ENCODE data around the gene KCNIP4.

Gene KCNIP4

DNA sequence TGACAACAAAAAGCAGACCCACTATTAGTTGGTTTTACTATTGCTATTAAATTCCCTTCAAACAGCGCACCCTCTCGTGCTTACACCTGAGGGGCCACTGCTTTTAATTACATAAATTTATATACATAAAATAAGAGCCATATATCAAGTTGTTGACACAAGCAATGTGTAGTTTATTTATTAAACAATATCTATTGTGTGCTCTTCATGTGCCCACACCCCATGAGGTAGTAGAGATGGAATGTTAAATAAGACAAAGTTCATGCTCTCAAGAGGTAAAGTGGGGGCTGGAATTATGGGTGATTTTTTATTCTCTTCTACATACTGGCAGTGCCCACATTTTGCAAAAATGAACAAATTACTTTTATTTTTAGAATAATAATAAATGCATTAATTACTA, 47.3 kb downstream of the KCNIP4 start:
- no peak for DNase-seq (ENCODE audit: low spot score)

DNA sequence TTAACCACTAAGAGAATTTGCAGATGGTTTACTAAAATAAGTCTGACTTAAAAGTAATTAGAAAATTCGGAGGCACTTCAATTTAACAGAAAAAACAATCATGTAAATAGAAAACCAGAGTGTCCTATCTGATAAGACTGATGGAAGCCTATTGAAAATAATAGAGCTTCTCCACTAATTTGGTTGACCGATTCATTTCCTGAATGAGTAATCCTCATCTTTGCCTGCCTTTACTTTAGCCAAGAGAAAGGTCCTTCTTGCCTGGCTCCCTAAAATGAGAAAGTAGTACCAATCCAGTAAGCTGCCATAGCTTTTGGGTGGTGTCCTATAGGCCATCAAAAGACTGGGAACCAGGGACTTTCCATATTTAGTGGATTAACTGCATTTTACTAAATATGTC, 48.4 kb downstream of the KCNIP4 start:
- no peak for DNase-seq (ENCODE audit: low spot score)

DNA sequence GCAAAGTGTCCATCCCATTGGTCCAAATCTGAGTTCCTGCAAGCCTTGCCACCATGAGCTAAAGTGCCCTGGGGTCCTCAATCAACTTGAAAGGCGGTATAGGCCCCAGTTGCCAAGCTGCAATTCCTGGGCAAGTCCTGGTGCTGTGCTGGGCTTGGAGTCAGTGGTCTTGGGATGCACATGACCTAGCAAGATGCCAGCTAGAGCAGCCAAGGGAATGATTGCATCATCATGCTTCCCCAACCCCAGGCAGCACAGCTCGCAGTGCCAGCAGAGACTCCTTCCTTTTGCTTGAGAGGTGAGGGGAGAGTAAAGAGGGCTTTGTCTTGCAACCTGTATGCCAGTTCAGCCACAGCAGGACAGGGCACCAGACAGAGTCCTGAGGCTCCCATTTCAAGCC, 50.5 kb downstream of the KCNIP4 start:
- DNase-seq (ENCODE audit: low spot score), result no peak

DNA sequence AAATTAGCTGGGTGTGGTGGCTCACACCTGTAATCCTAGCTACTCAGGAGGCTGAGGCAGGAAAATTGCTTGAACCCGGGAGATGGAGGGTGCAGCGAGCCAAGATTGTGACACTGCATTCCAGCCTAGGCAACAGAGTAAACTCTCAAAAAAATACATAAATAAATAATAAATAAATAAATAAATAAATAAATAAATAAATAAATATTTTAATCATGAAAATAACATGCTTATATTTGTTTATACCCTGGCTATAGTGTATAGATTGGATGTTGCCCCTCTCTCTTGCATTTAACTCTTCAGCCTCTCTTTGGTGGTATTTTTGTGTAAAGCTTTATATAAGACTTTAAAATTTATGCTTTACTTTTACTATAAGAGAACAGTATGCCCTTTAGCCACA, 51.8 kb downstream of the KCNIP4 start:
- no peak for DNase-seq (ENCODE audit: low spot score)

DNA sequence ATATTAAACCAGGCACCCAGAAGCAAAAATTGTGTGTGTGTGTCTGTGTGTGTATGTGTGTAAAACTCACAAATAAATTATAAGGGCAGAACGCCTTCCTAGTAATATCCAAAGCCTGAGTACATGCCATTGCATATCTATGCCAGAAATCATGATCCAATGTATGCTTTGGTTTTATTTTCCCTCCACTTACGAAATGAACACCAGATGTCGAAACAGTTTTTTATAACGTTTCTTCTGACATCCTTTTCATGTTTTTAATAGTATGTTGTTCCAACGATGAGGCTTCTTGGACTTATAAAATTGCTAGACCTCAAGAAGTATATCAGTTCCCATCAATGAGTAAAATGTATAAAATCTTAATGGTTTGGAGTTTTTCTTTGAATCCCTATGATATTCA, 55.4 kb downstream of the KCNIP4 start:
- DNase-seq (ENCODE audit: low spot score), result no peak

DNA sequence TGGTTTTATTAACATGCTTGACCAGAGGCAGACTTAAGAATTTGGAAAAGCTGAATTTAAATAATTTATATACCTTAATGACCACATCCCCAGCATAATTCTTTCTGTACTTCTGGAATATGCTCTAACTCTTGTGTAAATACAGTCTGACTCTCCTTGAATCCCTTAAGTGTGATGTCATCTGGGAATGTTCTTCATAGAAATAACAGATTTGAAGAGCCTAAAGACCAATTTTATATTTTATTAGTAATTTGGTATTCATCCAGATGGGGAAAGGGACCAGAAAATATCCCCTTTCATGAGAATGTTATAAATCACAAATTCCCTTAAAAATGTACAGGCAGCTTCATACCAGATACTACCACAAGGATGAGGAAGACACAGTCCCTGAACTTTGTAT, 58.3 kb downstream of the KCNIP4 start:
- no peak for DNase-seq (ENCODE audit: low spot score)

DNA sequence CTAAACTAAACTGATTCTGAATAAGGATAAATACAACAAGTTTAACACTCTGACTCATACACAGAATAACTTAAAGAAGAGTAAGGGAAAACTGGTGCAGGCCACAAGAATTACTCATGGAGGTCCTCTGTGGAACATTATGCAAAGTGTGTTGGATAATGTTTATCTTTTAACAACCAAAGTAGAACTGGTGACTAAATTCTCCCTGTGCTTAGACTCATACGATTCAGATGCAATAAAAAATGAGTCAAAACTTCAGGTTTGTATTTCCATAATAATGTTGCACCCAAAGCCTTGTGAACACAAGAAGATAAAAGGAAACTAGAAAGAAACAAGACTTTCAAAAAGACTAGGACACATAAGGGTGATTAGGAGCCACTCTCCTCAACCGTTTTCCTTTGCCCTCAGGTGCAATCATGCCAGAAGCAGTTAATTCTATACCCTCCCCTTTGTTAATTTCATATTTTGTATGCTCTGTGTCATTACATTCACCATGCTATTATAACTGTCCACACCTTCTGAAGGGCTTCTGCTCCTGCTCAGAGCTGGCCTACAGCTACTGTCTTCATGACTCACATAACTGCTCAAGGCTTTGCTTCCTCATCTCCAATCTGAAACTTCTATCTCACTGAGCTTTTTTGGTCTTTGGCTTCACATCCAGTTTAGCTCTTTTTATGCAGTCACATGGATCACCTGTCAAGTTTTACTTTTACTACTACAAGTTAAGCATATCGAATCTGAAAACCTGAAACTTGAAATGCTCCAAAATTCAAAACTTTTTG, 60.2 kb downstream of the KCNIP4 start:
- no peak for DNase-seq (ENCODE audit: low spot score)

DNA sequence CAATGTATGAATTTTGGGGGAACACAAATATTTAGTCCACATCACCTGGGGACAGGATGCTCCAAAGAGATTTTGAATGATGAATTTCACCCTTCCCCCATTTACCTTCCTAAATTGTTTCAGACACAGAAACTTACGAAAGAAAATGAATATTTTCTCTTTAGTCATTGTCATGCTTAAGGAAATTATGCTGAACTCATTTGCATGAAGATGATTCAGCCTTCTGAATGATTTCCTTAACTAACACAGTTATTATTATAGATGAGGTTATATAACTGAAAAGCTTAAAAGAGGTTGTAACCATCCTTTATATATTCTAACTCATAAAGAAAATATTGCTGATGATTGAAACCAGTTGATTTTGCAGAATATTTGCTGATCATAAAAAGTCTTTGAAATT, 61.1 kb downstream of the KCNIP4 start:
- no peak for DNase-seq (ENCODE audit: low spot score)

DNA sequence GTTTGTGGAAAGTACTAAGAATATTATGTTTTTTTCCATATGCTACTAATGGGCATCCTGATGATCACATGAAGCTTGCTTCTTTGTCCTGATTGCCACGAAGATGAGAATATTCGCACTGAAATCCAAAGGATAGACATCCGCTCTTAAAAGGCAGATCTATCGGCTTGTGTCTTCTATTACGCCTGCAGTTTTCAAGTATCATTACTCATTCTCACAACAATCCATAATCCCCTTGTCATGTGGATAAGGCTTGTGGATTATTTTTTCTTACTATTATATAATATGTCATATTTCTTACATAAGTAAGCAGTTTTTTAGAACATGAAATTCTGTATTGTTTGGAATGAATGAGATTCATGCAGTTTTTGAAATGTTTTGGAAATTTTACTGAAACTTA, 62.8 kb downstream of the KCNIP4 start:
- no peak for DNase-seq (ENCODE audit: low spot score)

DNA sequence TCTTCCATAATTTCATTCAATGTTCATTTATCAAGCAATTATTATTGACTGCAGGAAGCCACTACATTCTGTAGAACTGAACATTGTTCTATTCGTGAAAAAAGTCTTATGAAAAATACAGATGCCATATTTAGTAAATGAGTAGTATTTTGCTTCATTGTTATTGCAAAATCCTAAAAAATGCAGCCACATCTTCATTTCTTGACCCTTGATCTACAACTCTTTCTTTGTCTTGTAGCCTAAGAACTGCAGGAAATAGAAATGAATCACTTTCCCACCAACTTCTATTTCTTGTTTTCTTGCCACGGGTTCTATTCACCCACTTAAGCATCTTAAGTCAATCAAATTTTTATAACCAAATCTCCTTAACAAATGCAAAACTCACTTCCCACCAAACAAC, 63.3 kb downstream of the KCNIP4 start:
- DNase-seq (ENCODE audit: low spot score), result no peak

DNA sequence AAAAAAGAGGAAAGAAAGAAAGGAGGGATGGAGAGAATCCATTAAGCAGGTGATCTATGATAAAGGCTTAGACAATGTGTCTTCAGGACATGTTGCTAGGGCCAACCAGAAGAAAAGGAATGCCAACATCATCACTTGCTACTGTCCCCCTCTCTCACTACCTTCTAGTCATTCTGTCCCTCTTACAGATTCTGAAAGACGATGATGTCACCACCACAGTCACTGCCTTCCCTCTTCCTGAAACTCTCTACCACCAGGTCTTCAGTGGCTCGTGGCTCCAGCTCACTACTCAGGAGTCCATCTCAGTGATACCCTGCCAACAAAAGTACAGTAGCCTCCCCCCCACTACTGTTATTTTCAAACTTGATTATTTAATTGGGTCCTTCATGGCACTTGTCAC, 64.0 kb downstream of the KCNIP4 start:
- DNase-seq (ENCODE audit: low spot score), result no peak

DNA sequence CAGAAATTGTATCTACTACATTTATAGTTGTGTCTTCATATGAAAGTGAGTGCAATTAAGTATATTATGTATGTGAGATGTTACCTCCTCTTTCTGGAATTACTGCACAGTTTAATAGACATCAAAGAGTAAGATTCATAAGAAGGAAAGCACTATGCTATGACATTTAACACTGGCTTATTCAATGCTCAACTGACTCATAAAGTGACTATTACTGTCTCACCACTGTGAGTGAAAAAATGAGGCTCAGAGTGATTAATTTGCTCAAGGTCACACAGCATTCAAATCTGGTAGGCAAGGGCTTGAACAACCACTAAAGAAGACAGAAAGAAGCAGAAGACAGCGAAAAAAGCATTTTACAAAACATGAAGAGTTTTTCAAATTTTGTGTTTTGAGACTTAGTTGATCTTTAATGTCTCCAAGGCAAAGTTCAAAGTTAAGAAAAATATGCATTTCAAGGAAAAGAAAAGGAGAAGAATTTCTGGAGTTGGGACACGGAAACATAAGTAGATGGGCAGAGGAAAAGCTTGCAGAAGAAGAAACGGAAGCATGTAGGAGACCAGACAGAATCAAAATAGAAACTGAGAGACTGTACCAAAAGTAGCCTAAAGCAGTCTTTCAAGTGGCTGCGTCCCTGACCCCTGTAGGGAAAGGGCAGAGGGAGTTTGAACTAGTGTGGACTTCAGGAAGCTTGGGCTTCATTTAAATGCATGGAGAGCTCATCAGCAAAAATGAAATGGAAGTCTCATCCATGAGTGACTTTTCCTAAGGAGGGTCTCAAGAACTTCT, 66.3 kb downstream of the KCNIP4 start:
- DNase-seq (ENCODE audit: low spot score), result no peak

DNA sequence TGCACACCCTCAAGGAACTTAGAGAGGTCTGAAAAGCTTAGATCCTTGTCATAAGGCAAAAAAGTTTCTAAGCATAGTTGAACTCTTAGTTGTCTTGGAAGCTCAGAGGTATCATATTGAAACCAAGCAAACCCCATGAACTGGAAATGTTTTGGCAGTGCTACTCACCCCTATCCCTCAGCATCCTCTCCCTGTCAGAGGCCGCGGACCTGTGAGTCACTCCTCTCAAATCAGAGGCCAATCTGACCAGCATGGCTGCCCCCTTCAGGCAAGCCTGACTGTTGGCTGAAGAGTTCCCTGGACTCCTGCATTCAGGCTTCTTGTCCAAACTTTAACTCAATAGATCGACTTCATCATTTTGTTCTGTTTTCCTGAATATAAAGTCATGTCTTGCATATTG, 69.4 kb downstream of the KCNIP4 start:
- no peak for DNase-seq (ENCODE audit: low spot score)

DNA sequence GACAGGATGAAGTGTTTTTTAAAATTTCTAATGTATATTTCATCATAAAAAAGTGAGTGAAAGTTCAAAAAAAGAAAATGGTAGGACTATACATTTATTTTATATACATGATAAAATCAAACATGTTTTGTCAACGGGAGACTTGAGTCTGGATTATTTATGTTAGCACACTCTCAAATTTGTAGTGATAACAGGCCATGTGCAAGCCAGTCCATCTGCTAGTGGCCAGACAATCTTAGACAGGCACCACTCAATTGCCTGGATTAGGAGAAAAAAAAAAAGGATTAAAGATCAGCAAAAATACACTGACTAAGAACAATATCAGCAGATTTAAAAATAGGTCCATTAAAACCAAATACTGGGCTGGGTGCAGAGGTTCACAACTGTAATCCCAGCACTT, 71.9 kb downstream of the KCNIP4 start:
- no peak for DNase-seq (ENCODE audit: low spot score)

DNA sequence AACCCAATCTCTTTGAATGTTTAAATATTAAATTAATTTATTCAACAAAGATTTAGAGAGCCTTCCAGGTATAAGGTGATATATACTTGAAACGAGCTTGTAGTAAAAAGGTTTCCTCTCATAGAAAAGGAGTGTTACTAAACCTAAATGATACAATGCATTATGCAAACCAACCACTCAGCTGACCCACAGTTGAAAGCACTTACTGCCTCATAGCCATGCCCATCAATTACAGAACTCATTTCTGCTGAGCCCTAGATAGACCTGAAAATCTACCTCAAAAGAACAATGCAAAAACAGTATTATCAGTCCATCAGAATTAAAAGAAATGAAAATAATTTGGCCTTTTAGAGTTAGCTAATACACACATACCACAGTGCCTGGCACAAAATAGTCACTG, 75.4 kb downstream of the KCNIP4 start:
- DNase-seq (ENCODE audit: low spot score), result no peak

DNA sequence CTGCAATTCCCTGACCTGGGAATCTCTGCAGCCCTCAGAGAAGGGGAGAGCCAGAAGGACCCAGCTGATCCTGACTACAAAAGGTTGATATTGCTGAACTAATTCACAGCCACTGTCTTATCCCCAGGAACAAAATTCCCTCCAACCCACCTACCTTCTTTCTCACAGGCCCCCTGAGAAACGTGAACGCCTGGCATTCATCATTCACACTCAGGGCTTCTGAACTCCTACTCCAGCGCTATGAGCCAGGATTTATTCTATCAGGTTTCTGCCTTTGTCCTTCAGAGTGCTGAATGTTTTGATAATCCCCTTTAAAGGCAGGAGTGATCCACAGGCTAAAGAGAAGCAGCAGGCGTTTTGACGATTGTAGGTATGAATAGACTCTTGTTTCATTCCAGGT, 76.5 kb downstream of the KCNIP4 start:
- DNase-seq (ENCODE audit: low spot score), result no peak

DNA sequence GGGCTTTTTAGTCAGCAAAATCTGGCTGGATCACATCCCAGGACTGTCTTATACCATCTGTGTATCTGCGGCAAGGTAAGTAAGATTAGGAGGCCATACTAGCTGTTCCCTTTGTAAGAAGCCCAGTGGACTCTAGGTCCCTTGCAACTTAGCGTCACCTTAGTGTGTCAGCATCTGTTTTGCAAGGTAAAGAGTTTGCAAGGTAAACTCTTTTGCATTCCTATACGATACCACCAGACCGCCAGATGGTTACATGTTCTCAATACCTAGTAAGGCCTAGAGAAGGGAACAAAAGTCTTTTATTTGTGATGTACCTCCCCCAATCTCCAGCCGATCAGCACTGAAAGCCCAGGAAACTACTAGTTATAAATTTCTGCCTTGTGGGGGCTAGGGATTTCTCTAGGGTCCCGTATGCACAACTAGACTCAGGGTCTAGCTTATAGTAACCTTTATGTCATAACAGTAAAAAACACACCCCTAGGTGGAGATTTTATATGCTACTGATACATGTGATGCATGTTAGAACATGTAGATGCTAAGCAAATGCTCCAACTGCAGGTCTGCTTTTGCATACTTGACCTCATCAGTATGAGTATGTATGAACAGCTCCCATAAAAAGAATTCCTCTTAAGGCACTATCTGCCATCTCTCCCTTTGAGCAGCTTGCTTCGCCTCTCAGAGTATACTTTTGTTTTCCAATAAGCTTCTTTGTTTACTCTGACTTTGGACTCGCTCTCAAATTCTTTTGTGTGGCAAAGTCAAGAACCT, 78.4 kb downstream of the KCNIP4 start:
- DNase-seq (ENCODE audit: low spot score), result no peak

DNA sequence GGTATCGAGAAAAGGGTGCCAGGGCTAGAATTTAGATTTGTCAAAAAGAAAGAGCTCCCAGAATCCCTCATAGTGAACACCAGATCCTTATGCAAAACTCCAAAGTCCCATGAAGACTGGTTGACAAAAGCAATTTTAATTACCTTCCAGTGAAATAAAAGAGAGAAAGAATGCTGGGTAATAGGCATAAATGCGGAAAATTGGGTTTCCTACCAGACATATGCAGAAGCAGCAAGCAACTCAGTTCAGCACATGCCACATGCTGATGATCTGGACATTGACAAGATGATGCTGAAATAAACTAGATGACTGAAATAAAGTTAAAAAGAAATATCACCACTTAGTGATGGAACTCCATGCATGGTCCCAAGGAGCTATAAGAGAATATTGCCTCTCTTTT, 83.9 kb downstream of the KCNIP4 start:
- no peak for DNase-seq (ENCODE audit: low spot score)

DNA sequence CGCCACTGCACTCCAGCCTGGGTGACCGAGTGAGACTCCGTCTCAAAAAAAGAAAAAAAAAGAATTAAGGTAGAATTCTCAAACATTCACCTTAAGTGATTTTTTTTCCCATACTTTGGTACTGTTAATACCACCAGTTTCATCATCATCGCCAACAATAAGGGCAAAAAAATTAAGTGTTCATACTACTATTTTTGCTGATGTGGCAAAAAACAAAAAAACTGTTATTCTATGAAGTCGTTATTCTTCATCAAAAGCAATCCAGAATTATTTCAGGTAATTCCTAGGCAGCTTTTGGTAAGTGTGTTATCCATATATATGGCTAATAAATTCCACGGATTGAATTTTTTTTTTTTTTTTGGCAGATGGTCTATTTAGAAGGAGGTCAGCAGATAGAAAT, 85.7 kb downstream of the KCNIP4 start:
- DNase-seq (ENCODE audit: low spot score), result no peak

DNA sequence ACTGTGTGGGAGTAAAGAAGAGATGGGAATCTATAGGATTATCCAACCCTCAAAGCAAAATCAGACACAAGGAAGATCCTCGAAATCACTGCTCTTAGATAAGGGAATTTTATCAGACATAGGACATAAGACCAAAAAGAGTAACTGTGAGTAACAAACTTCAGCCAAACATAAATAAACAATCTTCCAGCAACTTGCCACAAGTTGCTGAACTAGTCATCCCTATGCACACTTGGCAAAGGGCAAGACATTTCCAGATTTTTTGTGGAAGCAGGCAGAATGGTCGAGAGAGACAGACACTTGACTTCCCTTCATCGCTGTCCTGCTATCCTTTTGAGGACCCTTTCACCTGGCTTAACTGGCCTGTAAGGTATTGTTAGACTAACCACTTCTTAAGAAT, 89.6 kb downstream of the KCNIP4 start:
- DNase-seq (ENCODE audit: low spot score), result no peak

DNA sequence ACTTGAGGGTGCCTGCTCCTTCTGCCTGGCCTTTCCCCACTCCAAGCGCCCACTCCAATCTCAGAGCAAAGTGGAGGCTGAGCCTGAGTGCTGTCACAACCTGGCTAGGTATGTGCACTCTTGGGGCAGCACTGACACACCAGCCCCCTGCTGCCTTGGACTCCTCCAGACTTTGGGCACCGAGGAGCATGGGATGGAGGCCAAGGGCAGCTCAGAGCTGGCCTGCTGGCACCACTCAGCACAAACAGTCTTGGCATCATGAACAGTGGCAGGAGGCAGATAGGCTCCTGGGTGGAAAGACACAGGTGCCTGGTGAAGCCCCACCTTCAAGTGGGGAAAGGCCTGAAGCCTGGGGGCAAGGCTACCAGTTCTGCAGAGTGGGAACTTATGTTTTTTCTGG, 91.8 kb downstream of the KCNIP4 start:
- DNase-seq (ENCODE audit: low spot score), result no peak

DNA sequence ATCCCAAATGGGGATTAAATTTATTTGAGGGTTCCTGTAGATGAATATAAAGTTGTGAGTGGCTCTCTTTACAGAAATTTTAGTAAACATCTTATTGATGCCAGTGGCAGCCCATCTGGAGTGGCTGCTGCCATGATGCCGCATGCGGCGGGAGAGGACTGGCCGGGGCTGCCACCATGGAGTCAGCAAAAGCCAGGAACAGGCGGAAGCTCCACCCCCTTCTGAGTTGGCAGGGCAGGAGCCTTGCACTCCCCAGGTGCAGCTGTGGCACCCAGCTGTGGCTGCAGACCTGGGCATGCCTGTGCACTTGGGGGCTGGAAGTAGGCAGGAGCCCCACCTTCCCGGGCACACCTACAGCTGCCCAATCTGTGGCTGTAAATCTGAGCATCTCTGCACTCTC, 92.3 kb downstream of the KCNIP4 start:
- no peak for DNase-seq (ENCODE audit: low spot score)

DNA sequence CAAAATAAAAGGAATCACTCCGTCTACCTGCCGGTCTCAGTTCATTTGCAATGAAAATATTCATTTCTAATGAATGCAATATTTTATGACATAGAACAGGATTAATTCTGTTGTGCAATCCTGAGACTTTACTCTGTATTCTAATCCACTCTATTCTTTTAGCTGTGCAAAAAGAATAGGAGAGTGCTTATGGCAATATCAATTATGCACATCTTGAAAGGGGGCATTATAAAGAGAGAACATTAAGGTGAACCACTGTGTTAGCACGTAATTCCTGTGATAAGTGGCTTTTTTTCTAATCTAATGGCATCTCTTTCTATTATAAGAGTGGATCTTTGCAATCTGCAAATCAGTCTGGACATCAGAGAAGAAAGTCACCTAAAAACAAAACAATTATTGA, 99.5 kb downstream of the KCNIP4 start:
- DNase-seq (ENCODE audit: low spot score), result no peak

Data from Ammon's horn (tissue), 1 donor.